ENCODE measurements around the gene BTBD2.

GRCh38 chr19:1947651-1948209, 67.8 kb downstream of the BTBD2 start:
- TF ChIP-seq CTCF (IDR thresholded peaks at IDR 0.05): no peak
- no peak for TF ChIP-seq ZFX (IDR thresholded peaks at IDR 0.05; ENCODE audit: borderline replicate concordance)

Data from 22Rv1 (cell line).